B cell (primary cell): ENCODE results near the gene TTLL8. TPM values are rescaled to one million over a fixed set of nuclear protein-coding genes. Genes with fewer than 3 reads are reported as not detected.
A peak's percentile ranks its signal among the peaks of the same experiment; 100 is the strongest.

Source experiments
- ATAC-seq: fragments of 200-7000 bp; cut with Tn5 transposase; one replicate; pipeline ENCODE4 v1.10.0; 2021; ENCODE audit warnings: low read depth, mild to moderate bottlenecking, moderate number of reproducible peaks, moderate library complexity
- CTCF ChIA-PET: fragments of 350-600 bp; sonication (Branson Sonifier 250); formaldehyde crosslinking; loops from one replicate; lab custom pipeline; 2021; ENCODE audit warnings: antibody characterized with exemption, inconsistent platforms; lab: Charles Lee
- POLR2A ChIA-PET: fragments of 350-600 bp; sonication (Branson Sonifier 250); formaldehyde crosslinking; loops from one replicate; lab custom pipeline; 2021; ENCODE audit warnings: antibody characterized with exemption; lab: Charles Lee
- DNase-seq: peaks from one replicate; pipeline ENCODE4 v3.0.0; 2013
- H2AFZ ChIP-seq: 2 replicates; pipeline ENCODE4 v1.6.1; 2012; ENCODE audit warnings: mild to moderate bottlenecking, low read depth, low read length; ENCODE audit not compliant: insufficient read depth, poor library complexity, severe bottlenecking
- H3K27ac ChIP-seq, 2 donors: 1 replicate in 1 of 2; 2 replicates in 1 of 2; pipeline ENCODE4 v1.5.1; 2012 to 2013; ENCODE audit warnings: low read length in 2 of 2, mild to moderate bottlenecking in 2 of 2, moderate library complexity in 1 of 2
- H3K27me3 ChIP-seq, 4 experiments: fragments of 200-600 bp in 1 of 4; sonication (generic) in 1 of 4; replicated peaks in 1 of 4; 1 replicate in 2 of 4; 2 replicates in 2 of 4; pipeline versions ENCODE4 v1.6.1 to v1.7.0; 2013 to 2016; ENCODE audit warnings: low read length in 3 of 4, mild to moderate bottlenecking in 2 of 4, mixed read lengths in 1 of 4, moderate library complexity in 1 of 4; ENCODE audit not compliant: insufficient read depth in 4 of 4, control insufficient read depth in 3 of 4; ENCODE audit errors: control extremely low read depth in 1 of 4
- H3K36me3 ChIP-seq, 2 experiments: replicated peaks in 1 of 2; 1 replicate in 1 of 2; 2 replicates in 1 of 2; pipeline versions ENCODE4 v1.6.1 to v1.7.1; 2013; ENCODE audit warnings: low read length in 1 of 2; ENCODE audit not compliant: insufficient read depth in 2 of 2, control insufficient read depth in 1 of 2; ENCODE audit errors: control extremely low read depth in 1 of 2, extremely low read depth in 1 of 2
- H3K4me1 ChIP-seq, 2 donors: fragments of 200-600 bp in 1 of 2; sonication (generic) in 1 of 2; 1 replicate in 1 of 2; 2 replicates in 1 of 2; pipeline versions ENCODE4 v1.5.1 to v1.6.1; 2013 to 2017; ENCODE audit warnings: low read length in 2 of 2; ENCODE audit not compliant: control insufficient read depth in 2 of 2, insufficient read depth in 2 of 2
- H3K4me2 ChIP-seq: replicated peaks from 2 replicates; pipeline ENCODE3; 2012; ENCODE audit warnings: mild to moderate bottlenecking, low read depth, low read length; ENCODE audit not compliant: poor library complexity, severe bottlenecking
- H3K4me3 ChIP-seq, 5 experiments: fragments of 200-600 bp in 1 of 5; sonication (generic) in 1 of 5; 1 replicate in 3 of 5; 2 replicates in 2 of 5; pipeline versions ENCODE4 v1.5.1 to v1.7.0; 2011 to 2016; ENCODE audit warnings: low read length in 4 of 5, mild to moderate bottlenecking in 4 of 5, low read depth in 2 of 5, control low read depth in 1 of 5, moderate library complexity in 1 of 5; ENCODE audit not compliant: insufficient read depth in 1 of 5; ENCODE audit errors: control extremely low read depth in 1 of 5, extremely low read depth in 1 of 5
- H3K79me2 ChIP-seq: fragments of 200-600 bp; sonication (generic); one replicate; pipeline ENCODE4 v1.6.0; 2016; ENCODE audit warnings: low read length; ENCODE audit not compliant: control insufficient read depth, insufficient read depth
- H3K9ac ChIP-seq: fragments of 200-600 bp; sonication (generic); 2 replicates; pipeline ENCODE4 v1.6.1; 2017; ENCODE audit warnings: mild to moderate bottlenecking, low read length, moderate library complexity
- H3K9me3 ChIP-seq, 3 donors: one replicate each; pipeline versions ENCODE4 v1.6.1 to v1.7.1; 2013; ENCODE audit warnings: low read length in 2 of 3; ENCODE audit not compliant: control insufficient read depth in 2 of 3, insufficient read depth in 1 of 3; ENCODE audit errors: control extremely low read depth in 1 of 3
- H4K20me1 ChIP-seq: 2 replicates; pipeline ENCODE4 v1.6.0; 2012; ENCODE audit warnings: mild to moderate bottlenecking, low read length; ENCODE audit not compliant: insufficient read depth, control insufficient read depth, poor library complexity, severe bottlenecking
- H3K27ac Mint-ChIP-seq: one replicate; pipeline ENCODE4 v1.8.0; 2021; ENCODE audit warnings: mixed read lengths
- H3K27me3 Mint-ChIP-seq: one replicate; pipeline ENCODE4 v1.8.0; 2021; ENCODE audit warnings: mixed read lengths
- H3K4me1 Mint-ChIP-seq: one replicate; pipeline ENCODE4 v1.8.0; 2021; ENCODE audit warnings: mixed read lengths
- H3K4me3 Mint-ChIP-seq: one replicate; pipeline ENCODE4 v1.8.0; 2021; ENCODE audit warnings: mixed read lengths
- H3K9me3 Mint-ChIP-seq: one replicate; pipeline ENCODE4 v1.8.0; 2022; ENCODE audit warnings: mixed read lengths; ENCODE audit not compliant: insufficient read depth
- EZH2 ChIP-seq: IDR thresholded peaks from 2 replicates; pipeline ENCODE4 v1.6.1; 2012; ENCODE audit warnings: borderline replicate concordance, low read depth, mild to moderate bottlenecking, moderate library complexity, low read length; ENCODE audit not compliant: insufficient read depth, poor library complexity, severe bottlenecking
- WGBS: methylation state at CpG from one replicate; pipeline ENCODE4 v1.1.5; 2013; ENCODE audit warnings: missing lambda C conversion rate; ENCODE audit not compliant: insufficient coverage; 5-methylcytosine and 5-hydroxymethylcytosine counted together
- intact Hi-C: fragments of 100-400 bp; cut with micrococcal nuclease; formaldehyde crosslinking; loops from one replicate; pipeline ENCODE4 v1.10.0; 2022
- polyA minus RNA-seq: library from RNA; depleted of rRNA, polyadenylated mRNA; stranded (reverse); fragments of >200 nt; gene quantifications from 2 replicates; pipeline ENCODE4 v1.2.3, GENCODE V29; 2012
- polyA plus RNA-seq: library from polyadenylated mRNA; depleted of rRNA; stranded (reverse); fragments of >200 nt; gene quantifications from 2 replicates; pipeline ENCODE4 v1.2.3, GENCODE V29; 2012
- total RNA-seq, 2 donors: library from RNA; stranded (reverse); fragments of 120-200 nt in 1 of 2; gene quantifications; 1 replicate in 1 of 2; 2 replicates in 1 of 2; pipeline versions ENCODE4 v1.2.3 to v1.2.4, GENCODE V29; 2013 to 2022
- TF ChIP-seq, protein P1 (sequence below): fragments of 200-600 bp; IDR thresholded peaks from one replicate; pipeline ENCODE4 v1.8.0; 2022; ENCODE audit warnings: antibody characterized with exemption, mild to moderate bottlenecking

TTLL8 gene
- not detected in 2 replicates for total RNA-seq
- not detected for total RNA-seq (2013)
- polyA plus RNA-seq, result not detected in 2 replicates
- polyA minus RNA-seq, result not detected in 2 replicates

DNA sequence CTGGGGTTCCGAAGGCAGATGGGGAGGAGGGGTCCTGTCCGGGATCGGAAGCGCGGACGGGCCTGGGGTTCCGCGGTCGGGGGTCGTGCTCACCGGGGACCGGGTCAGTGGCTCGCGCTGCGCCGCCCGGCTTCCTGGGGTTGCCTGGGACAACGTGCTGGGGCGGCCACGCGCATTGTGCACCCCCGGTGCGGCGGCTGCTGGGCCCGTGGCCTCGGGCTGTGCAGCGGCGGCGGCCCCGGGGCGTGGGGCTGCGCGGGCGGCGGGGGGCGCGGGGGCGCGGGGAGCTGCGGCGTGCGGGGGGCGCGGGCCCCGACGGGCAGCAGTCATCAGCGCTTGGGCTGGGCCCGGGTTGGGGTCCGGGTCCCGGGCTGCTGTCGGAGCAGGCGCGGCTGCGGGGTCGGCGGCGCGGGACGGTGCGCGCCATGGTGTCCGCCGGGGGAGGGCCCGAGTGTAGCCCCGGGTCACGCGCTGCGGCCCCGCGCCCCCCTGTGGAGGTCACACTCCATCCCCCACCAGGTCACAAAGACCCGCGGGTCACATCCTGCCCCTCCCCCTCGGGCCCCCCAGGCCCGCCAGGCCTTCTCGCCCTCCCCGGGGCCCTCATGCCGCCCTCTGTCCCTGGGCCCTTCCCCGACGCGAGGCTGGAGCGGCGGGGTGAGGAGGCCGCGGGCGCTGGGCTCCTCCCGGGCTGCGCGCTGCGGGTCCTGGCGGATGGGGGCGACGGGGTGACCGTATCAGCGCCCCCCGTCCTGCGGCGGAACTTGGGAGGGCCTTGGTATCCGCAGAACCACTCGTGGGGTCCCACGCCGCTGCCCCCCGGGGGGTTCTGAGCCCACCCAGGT is at the start of gene TTLL8:
TSS of gene TTLL8 (minus strand) at position 238 of the 845 bp plus-strand sequence.
- TF ChIP-seq, protein P1, sequence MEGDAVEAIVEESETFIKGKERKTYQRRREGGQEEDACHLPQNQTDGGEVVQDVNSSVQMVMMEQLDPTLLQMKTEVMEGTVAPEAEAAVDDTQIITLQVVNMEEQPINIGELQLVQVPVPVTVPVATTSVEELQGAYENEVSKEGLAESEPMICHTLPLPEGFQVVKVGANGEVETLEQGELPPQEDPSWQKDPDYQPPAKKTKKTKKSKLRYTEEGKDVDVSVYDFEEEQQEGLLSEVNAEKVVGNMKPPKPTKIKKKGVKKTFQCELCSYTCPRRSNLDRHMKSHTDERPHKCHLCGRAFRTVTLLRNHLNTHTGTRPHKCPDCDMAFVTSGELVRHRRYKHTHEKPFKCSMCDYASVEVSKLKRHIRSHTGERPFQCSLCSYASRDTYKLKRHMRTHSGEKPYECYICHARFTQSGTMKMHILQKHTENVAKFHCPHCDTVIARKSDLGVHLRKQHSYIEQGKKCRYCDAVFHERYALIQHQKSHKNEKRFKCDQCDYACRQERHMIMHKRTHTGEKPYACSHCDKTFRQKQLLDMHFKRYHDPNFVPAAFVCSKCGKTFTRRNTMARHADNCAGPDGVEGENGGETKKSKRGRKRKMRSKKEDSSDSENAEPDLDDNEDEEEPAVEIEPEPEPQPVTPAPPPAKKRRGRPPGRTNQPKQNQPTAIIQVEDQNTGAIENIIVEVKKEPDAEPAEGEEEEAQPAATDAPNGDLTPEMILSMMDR, result no peak
- TF ChIP-seq EZH2, result no peak
- no peak for ATAC-seq
- no peak for DNase-seq
- H3K36me3 ChIP-seq, result no peaks in the 10 kb centered on the region
- peaks cover 0 to 10% (median 4%) of the 10 kb centered on the region in 3 donors for H3K9me3 ChIP-seq
- H3K4me1 ChIP-seq, result peaks cover 9 to 12% of the 10 kb centered on the region in 2 donors
- intact Hi-C loops, result no loop called here
- CTCF ChIA-PET, result interaction anchor here (0.5 kb wide), 1 partner anchor 158 kb away, joined by 3 read pairs; no protein-coding TSS in a partner anchor
- H3K27ac ChIP-seq, result no peak within 1 kb of the TSS
- Mint-ChIP-seq H3K9me3 (peaks cover 5% of the 10 kb centered on the region), H3K4me3 (peak within 1 kb of the TSS; percentile 26), H3K4me1 (peaks cover 21% of the 10 kb centered on the region), H3K27me3 (peaks cover 47% of the 10 kb centered on the region), H3K27ac (no peak within 1 kb of the TSS)
- H3K27me3 ChIP-seq, result peaks cover 0 to 32% (median 18%) of the 10 kb centered on the region in 4 experiments
- H4K20me1 ChIP-seq, result no peaks in the 10 kb centered on the region
- no peak within 1 kb of the TSS for H3K9ac ChIP-seq
- POLR2A ChIA-PET, result no interaction called here
- H3K4me3 ChIP-seq, result no peak within 1 kb of the TSS
- 17% methylated on average over 89 of the region's 102 CpGs for WGBS
- no peak within 1 kb of the TSS for H2AFZ ChIP-seq
- peak within 1 kb of the TSS; percentile 53 for H3K4me2 ChIP-seq
- H3K79me2 ChIP-seq, result no peaks in the 10 kb centered on the region

DNA sequence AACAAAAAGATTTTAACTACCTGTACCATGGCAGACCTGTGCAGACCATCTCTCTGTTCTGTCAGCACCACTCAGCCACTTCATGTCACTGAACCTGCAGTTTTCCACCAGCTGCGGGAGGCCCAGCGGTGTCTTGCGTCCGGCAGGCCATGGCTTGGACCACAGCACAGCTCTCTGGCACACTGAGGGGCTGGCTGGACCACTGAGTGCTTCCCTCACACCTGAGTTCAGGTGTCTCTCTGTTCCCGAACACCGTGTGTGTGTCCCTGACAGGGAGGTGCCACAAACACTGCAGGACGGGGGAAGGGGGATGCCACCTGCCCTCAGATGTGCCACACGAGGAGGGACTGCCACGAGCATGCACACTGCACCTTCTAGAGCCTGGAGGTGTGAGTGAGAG is 49.4 kb upstream of the TTLL8 start:
- peaks cover 0 to 10% (median 1%) of the 10 kb centered on the region in 4 experiments for H3K27me3 ChIP-seq
- H3K4me1 Mint-ChIP-seq, result peaks cover 12% of the 10 kb centered on the region

More for the DNA sequence above, 49.4 kb upstream of the TTLL8 start:
- intact Hi-C loops, result no loop called here
- Histone ChIP-seq H3K4me1 (peaks cover 4 to 9% of the 10 kb centered on the region in 2 donors), H3K79me2 (no peaks in the 10 kb centered on the region), H4K20me1 (no peaks in the 10 kb centered on the region), H3K4me3 (no peak overlapping the region), H3K36me3 (no peaks in the 10 kb centered on the region), H3K9ac (no peak overlapping the region), H3K27ac (no peak overlapping the region), H3K9me3 (no peaks in the 10 kb centered on the region), H2AFZ (no peak overlapping the region), H3K4me2 (no peak overlapping the region)
- no peak for ATAC-seq
- WGBS, result 89% methylated on average over 7 of the region's 9 CpGs
- Mint-ChIP-seq H3K4me3 (no peak overlapping the region), H3K9me3 (no peaks in the 10 kb centered on the region), H3K27ac (no peak overlapping the region), H3K27me3 (peaks cover 9% of the 10 kb centered on the region)
- TF ChIP-seq, protein P1, result no peak
- no peak for TF ChIP-seq EZH2
- DNase-seq, result no peak
- POLR2A ChIA-PET, result no interaction called here
- CTCF ChIA-PET, result no interaction called here
